DND-41 (cell line): Measurements from ENCODE around the gene HMGB4.

Experiments
- ATAC-seq: fragments of 200-7000 bp; cut with Tn5 transposase; 3 replicates; pipeline ENCODE4 v1.9.1; 2021; ENCODE audit warnings: low read depth; ENCODE audit not compliant: insufficient read depth
- DNase-seq: peaks from one replicate; pipeline ENCODE4 v3.0.0-alpha.2; 2020
- H2AFZ ChIP-seq: 2 replicates; pipeline ENCODE4 v1.6.0; 2012; ENCODE audit warnings: low read depth, low read length
- H3K27ac ChIP-seq: 2 replicates; pipeline ENCODE4 v1.5.1; 2012; ENCODE audit warnings: low read length, inconsistent platforms
- H3K27me3 ChIP-seq: fragments of 200-600 bp; sonication (generic); 2 replicates; pipeline ENCODE4 v1.6.0; 2012; ENCODE audit warnings: low read length, mild to moderate bottlenecking, inconsistent platforms; ENCODE audit not compliant: insufficient read depth, poor library complexity
- H3K36me3 ChIP-seq: 2 replicates; pipeline ENCODE4 v1.5.1; 2012; ENCODE audit warnings: low read length, inconsistent platforms; ENCODE audit not compliant: insufficient read depth
- H3K4me1 ChIP-seq: 2 replicates; pipeline ENCODE4 v1.5.1; 2012; ENCODE audit warnings: mild to moderate bottlenecking, low read length; ENCODE audit not compliant: insufficient read depth
- H3K4me2 ChIP-seq: 2 replicates; pipeline ENCODE4 v1.6.0; 2012; ENCODE audit warnings: mild to moderate bottlenecking, moderate library complexity, low read length, inconsistent platforms; ENCODE audit not compliant: insufficient read depth
- H3K4me3 ChIP-seq, 2 experiments: fragments of 200-600 bp in 1 of 2; shearing (Covaris generic) in 1 of 2; 2 replicates each; pipeline ENCODE4 v1.5.1; 2012 to 2016; ENCODE audit warnings: inconsistent platforms in 2 of 2, low read length in 2 of 2, mild to moderate bottlenecking in 2 of 2, low read depth in 1 of 2, moderate library complexity in 1 of 2
- H3K79me2 ChIP-seq: 2 replicates; pipeline ENCODE4 v1.6.0; 2012; ENCODE audit warnings: low read length, inconsistent platforms; ENCODE audit not compliant: insufficient read depth
- H3K9ac ChIP-seq: 2 replicates; pipeline ENCODE4 v1.6.0; 2012; ENCODE audit warnings: low read depth, mild to moderate bottlenecking, inconsistent platforms, low read length, moderate library complexity
- H3K9me3 ChIP-seq: 2 replicates; pipeline ENCODE4 v1.5.1; 2012; ENCODE audit warnings: low read length, moderate library complexity, mild to moderate bottlenecking, inconsistent platforms; ENCODE audit not compliant: insufficient read depth, severe bottlenecking
- H4K20me1 ChIP-seq: 2 replicates; pipeline ENCODE4 v1.6.0; 2012; ENCODE audit warnings: low read length; ENCODE audit not compliant: insufficient read depth
- EZH2 ChIP-seq: IDR thresholded peaks from 3 replicates; pipeline ENCODE4 v1.6.1; 2012; ENCODE audit warnings: borderline replicate concordance, low read depth, mild to moderate bottlenecking, moderate library complexity, low read length, inconsistent platforms; ENCODE audit not compliant: severe bottlenecking
- TF ChIP-seq, protein P1 (sequence below): IDR thresholded peaks from 2 replicates; pipeline ENCODE4 v1.5.1; 2012; ENCODE audit warnings: borderline replicate concordance, low read length, moderate library complexity, mild to moderate bottlenecking; ENCODE audit not compliant: poor library complexity, severe bottlenecking; ENCODE audit errors: extremely low read depth

Gene HMGB4

DNA sequence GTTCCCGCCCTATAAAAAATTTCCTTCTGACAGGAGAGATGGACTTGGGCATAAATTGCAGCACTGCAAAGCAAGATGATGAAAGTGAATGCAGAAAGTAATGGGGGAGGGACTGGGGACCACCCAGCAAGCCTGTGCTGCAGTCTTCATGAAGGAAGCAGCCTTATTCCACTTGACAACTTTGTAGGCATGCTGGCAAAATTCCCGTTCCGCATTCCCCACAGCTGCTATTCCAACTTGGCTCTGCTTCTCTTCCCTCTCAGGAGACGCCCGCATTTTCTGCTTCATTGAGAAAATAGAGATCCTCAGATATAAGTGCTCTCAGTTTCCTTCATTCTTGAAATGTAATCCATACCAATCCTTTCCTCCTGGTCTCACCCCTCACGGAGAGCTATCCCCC, 2.4 kb downstream of the HMGB4 start:
- no peak for DNase-seq
- H3K36me3 ChIP-seq: no peaks in the 10 kb centered on the region
- H3K27ac ChIP-seq: no peak overlapping the region
- H3K4me2 ChIP-seq: no peak overlapping the region
- no peaks in the 10 kb centered on the region for H3K4me1 ChIP-seq
- H2AFZ ChIP-seq: no peak overlapping the region
- TF ChIP-seq, protein P1, sequence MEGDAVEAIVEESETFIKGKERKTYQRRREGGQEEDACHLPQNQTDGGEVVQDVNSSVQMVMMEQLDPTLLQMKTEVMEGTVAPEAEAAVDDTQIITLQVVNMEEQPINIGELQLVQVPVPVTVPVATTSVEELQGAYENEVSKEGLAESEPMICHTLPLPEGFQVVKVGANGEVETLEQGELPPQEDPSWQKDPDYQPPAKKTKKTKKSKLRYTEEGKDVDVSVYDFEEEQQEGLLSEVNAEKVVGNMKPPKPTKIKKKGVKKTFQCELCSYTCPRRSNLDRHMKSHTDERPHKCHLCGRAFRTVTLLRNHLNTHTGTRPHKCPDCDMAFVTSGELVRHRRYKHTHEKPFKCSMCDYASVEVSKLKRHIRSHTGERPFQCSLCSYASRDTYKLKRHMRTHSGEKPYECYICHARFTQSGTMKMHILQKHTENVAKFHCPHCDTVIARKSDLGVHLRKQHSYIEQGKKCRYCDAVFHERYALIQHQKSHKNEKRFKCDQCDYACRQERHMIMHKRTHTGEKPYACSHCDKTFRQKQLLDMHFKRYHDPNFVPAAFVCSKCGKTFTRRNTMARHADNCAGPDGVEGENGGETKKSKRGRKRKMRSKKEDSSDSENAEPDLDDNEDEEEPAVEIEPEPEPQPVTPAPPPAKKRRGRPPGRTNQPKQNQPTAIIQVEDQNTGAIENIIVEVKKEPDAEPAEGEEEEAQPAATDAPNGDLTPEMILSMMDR: no peak
- no peak for TF ChIP-seq EZH2
- H4K20me1 ChIP-seq: no peaks in the 10 kb centered on the region
- peaks cover 10% of the 10 kb centered on the region for H3K27me3 ChIP-seq
- no peaks in the 10 kb centered on the region for H3K79me2 ChIP-seq
- no peaks in the 10 kb centered on the region for H3K9me3 ChIP-seq
- no peak overlapping the region for H3K9ac ChIP-seq
- no peak for ATAC-seq
- no peak overlapping the region for H3K4me3 ChIP-seq

- H3K4me3 ChIP-seq: no peak overlapping the region
- H2AFZ ChIP-seq: no peak overlapping the region
- H3K4me2 ChIP-seq: no peak overlapping the region
- no peak overlapping the region for H3K9ac ChIP-seq
- H3K4me1 ChIP-seq: no peaks in the 10 kb centered on the region
- ATAC-seq (no peak), DNase-seq (no peak)
- no peaks in the 10 kb centered on the region for H3K9me3 ChIP-seq
- H4K20me1 ChIP-seq: no peaks in the 10 kb centered on the region
- H3K36me3 ChIP-seq: no peaks in the 10 kb centered on the region
- TF ChIP-seq, protein P1: no peak
- no peak for TF ChIP-seq EZH2
- peaks cover 10% of the 10 kb centered on the region for H3K27me3 ChIP-seq
- no peak overlapping the region for H3K27ac ChIP-seq
- H3K79me2 ChIP-seq: no peaks in the 10 kb centered on the region
These were observed 3.8 kb downstream of the HMGB4 start for GRCh38 chr1:33867684-33868083.

- Histone ChIP-seq H3K27ac (no peak overlapping the region), H3K79me2 (no peaks in the 10 kb centered on the region), H4K20me1 (no peaks in the 10 kb centered on the region), H3K9me3 (no peaks in the 10 kb centered on the region), H3K27me3 (peaks cover 3% of the 10 kb centered on the region), H3K9ac (no peak overlapping the region), H3K36me3 (no peaks in the 10 kb centered on the region), H3K4me1 (no peaks in the 10 kb centered on the region), H2AFZ (no peak overlapping the region), H3K4me3 (no peak overlapping the region), H3K4me2 (no peak overlapping the region)
- TF ChIP-seq, protein P1: no peak
- TF ChIP-seq EZH2: no peak
- DNase-seq (no peak), ATAC-seq (no peak)
These were observed 8.4 kb downstream of the HMGB4 start for GRCh38 chr1:33872275-33872674.

DNA sequence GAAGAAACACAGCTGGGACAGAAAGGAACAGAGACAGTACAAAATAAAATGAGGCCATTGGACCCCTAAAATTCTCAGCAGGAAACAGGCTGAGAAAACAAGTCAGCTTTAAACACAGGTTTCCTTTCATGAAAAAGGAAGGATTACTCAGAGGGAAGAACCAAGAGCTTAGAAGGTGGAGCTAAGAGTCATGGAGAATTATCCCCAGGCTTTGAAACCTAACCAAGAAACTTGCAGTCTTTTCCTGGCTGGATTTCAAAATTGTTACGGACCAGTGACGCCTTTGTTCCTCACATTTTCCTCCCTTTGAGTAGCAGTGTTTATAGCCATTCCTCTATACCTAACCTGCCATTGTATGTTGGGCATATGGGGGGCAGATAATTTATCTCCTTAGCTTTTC, 8.8 kb downstream of the HMGB4 start:
- H3K4me1 ChIP-seq: no peaks in the 10 kb centered on the region
- no peaks in the 10 kb centered on the region for H3K9me3 ChIP-seq
- no peaks in the 10 kb centered on the region for H3K79me2 ChIP-seq
- TF ChIP-seq, protein P1: no peak
- no peak for TF ChIP-seq EZH2
- no peak for DNase-seq
- H2AFZ ChIP-seq: no peak overlapping the region
- H4K20me1 ChIP-seq: no peaks in the 10 kb centered on the region
- peaks cover 3% of the 10 kb centered on the region for H3K27me3 ChIP-seq
- no peak overlapping the region for H3K9ac ChIP-seq
- H3K27ac ChIP-seq: no peak overlapping the region
- ATAC-seq: no peak
- no peak overlapping the region for H3K4me3 ChIP-seq
- no peak overlapping the region for H3K4me2 ChIP-seq
- no peaks in the 10 kb centered on the region for H3K36me3 ChIP-seq
